HEK293 (cell line): ENCODE measurements around the gene CDH24.

Source experiments
- AEBP2 ChIP-seq: fragments of 450-650 bp; formaldehyde crosslinking; IDR thresholded peaks from 2 replicates; pipeline ENCODE4 v1.5.1; 2016; ENCODE audit warnings: missing biosample characterization, missing genetic modification characterization, borderline replicate concordance
- HOXD13 ChIP-seq: sonication (generic); formaldehyde crosslinking; IDR thresholded peaks from 2 replicates; pipeline ENCODE4 v1.8.0; 2022; ENCODE audit warnings: missing genetic modification reagents, borderline replicate concordance
- KLF9 ChIP-seq: fragments of 450-650 bp; formaldehyde crosslinking; IDR thresholded peaks from 2 replicates; pipeline ENCODE4 v1.5.1; 2016; ENCODE audit warnings: missing biosample characterization, missing genetic modification characterization, low read depth
- REST ChIP-seq: fragments of 450-650 bp; formaldehyde crosslinking; IDR thresholded peaks from 2 replicates; pipeline ENCODE4 v1.5.1; 2016; ENCODE audit warnings: missing biosample characterization, missing genetic modification characterization
- TSHZ1 ChIP-seq: fragments of 450-650 bp; formaldehyde crosslinking; IDR thresholded peaks from 2 replicates; pipeline ENCODE4 v1.5.1; 2016; ENCODE audit warnings: missing biosample characterization, missing genetic modification characterization, borderline replicate concordance
- YY1 ChIP-seq: fragments of 450-650 bp; formaldehyde crosslinking; IDR thresholded peaks from 2 replicates; pipeline ENCODE4 v1.5.1; 2018; ENCODE audit warnings: missing biosample characterization, missing genetic modification characterization
- ZBTB17 ChIP-seq: fragments of 450-650 bp; formaldehyde crosslinking; IDR thresholded peaks from 2 replicates; pipeline ENCODE4 v1.5.1; 2016; ENCODE audit warnings: missing biosample characterization, missing genetic modification characterization
- ZBTB48 ChIP-seq: fragments of 450-650 bp; formaldehyde crosslinking; IDR thresholded peaks from 2 replicates; pipeline ENCODE4 v1.5.1; 2016; ENCODE audit warnings: missing biosample characterization, missing genetic modification characterization
- ZBTB7A ChIP-seq: fragments of 450-650 bp; formaldehyde crosslinking; IDR thresholded peaks from 2 replicates; pipeline ENCODE4 v1.5.1; 2016; ENCODE audit warnings: low read depth, missing biosample characterization, missing genetic modification characterization
- ZEB2 ChIP-seq: fragments of 450-650 bp; formaldehyde crosslinking; IDR thresholded peaks from 2 replicates; pipeline ENCODE4 v1.5.1; 2016; ENCODE audit warnings: missing biosample characterization, missing genetic modification characterization
- ZIC2 ChIP-seq: fragments of 450-650 bp; formaldehyde crosslinking; IDR thresholded peaks from 2 replicates; pipeline ENCODE4 v1.5.1; 2016; ENCODE audit warnings: missing biosample characterization, missing genetic modification characterization
- ZNF112 ChIP-seq: fragments of 450-650 bp; formaldehyde crosslinking; IDR thresholded peaks from 2 replicates; pipeline ENCODE4 v1.5.0; 2017; ENCODE audit warnings: missing biosample characterization, missing genetic modification characterization
- ZNF174 ChIP-seq: fragments of 450-650 bp; formaldehyde crosslinking; IDR thresholded peaks from 2 replicates; pipeline ENCODE4 v1.5.0; 2017; ENCODE audit warnings: missing biosample characterization, mild to moderate bottlenecking, missing genetic modification characterization
- ZNF214 ChIP-seq: fragments of 450-650 bp; formaldehyde crosslinking; IDR thresholded peaks from 2 replicates; pipeline ENCODE4 v1.5.1; 2017; ENCODE audit warnings: missing biosample characterization, mild to moderate bottlenecking, missing genetic modification characterization, borderline replicate concordance
- ZNF23 ChIP-seq: fragments of 450-650 bp; formaldehyde crosslinking; IDR thresholded peaks from 2 replicates; pipeline ENCODE4 v1.5.1; 2016; ENCODE audit warnings: missing biosample characterization, missing genetic modification characterization, borderline replicate concordance
- ZNF239 ChIP-seq: fragments of 450-650 bp; formaldehyde crosslinking; IDR thresholded peaks from 2 replicates; pipeline ENCODE4 v1.5.1; 2016; ENCODE audit warnings: missing biosample characterization, missing genetic modification characterization
- ZNF280C ChIP-seq: fragments of 450-650 bp; formaldehyde crosslinking; IDR thresholded peaks from 2 replicates; pipeline ENCODE4 v1.5.1; 2016; ENCODE audit warnings: missing biosample characterization, missing genetic modification characterization
- ZNF391 ChIP-seq: fragments of 450-650 bp; formaldehyde crosslinking; IDR thresholded peaks from 2 replicates; pipeline ENCODE4 v1.5.1; 2016; ENCODE audit warnings: low read depth, missing biosample characterization, missing genetic modification characterization, borderline replicate concordance
- ZNF473 ChIP-seq: fragments of 450-650 bp; formaldehyde crosslinking; IDR thresholded peaks from 2 replicates; pipeline ENCODE4 v1.5.1; 2017; ENCODE audit warnings: missing biosample characterization, missing genetic modification characterization
- ZNF518A ChIP-seq: fragments of 450-650 bp; formaldehyde crosslinking; conservative IDR thresholded peaks from 2 replicates; pipeline ENCODE4 v1.5.1; 2016; ENCODE audit warnings: low read depth, missing biosample characterization, missing genetic modification characterization
- ZNF558 ChIP-seq: fragments of 450-650 bp; formaldehyde crosslinking; IDR thresholded peaks from 2 replicates; pipeline ENCODE4 v1.5.1; 2016; ENCODE audit warnings: missing biosample characterization, missing genetic modification characterization
- ZNF596 ChIP-seq: fragments of 450-650 bp; IDR thresholded peaks from 2 replicates; pipeline ENCODE4 v1.5.0; 2018; ENCODE audit warnings: missing biosample characterization, mild to moderate bottlenecking, missing genetic modification characterization, moderate library complexity
- ZNF660 ChIP-seq: fragments of 450-650 bp; IDR thresholded peaks from 2 replicates; pipeline ENCODE4 v1.5.1; 2018; ENCODE audit warnings: missing biosample characterization, mild to moderate bottlenecking, missing genetic modification characterization

Gene CDH24

GRCh38 chr14:23034498-23035302 is 22.6 kb downstream of the CDH24 start, which contains the start of gene PSMB5 (continued):
- TF ChIP-seq HOXD13 (CRISPR knock-in tag) (peak; percentile 98), ZNF23 (tag by site-specific recombination) (no peak), ZNF174 (no peak), YY1 (peak; percentile 99), KLF9 (tag by site-specific recombination) (no peak; the same call in 1 of the 2 replicates), ZNF518A (peak; percentile 90), ZBTB48 (tag by site-specific recombination) (peak; percentile 77; the same call in 1 of the 2 replicates), TSHZ1 (tag by site-specific recombination) (no peak), ZEB2 (tag by site-specific recombination) (peak; percentile 46; the same call in 1 of the 2 replicates), ZBTB17 (tag by site-specific recombination) (peak; percentile 99), ZNF239 (tag by site-specific recombination) (no peak), ZNF112 (tag by site-specific recombination) (no peak), ZNF473 (tag by site-specific recombination) (no peak), ZNF660 (no peak), ZNF596 (tag by site-specific recombination) (no peak), ZNF214 (tag by site-specific recombination) (no peak), ZNF558 (no peak), AEBP2 (no peak), ZNF391 (tag by site-specific recombination) (no peak), ZIC2 (tag by site-specific recombination) (no peak), ZBTB7A (tag by site-specific recombination) (no peak), REST (tag by site-specific recombination) (no peak), ZNF280C (tag by site-specific recombination) (no peak)
